Upper lobe of left lung (tissue), 6 donors: ENCODE results near the gene ARID3B. TPM values are rescaled to one million over a fixed set of nuclear protein-coding genes. Genes with fewer than 3 reads are reported as not detected.

Experiments
- ATAC-seq, 2 donors: fragments of 200-7000 bp; cut with Tn5 transposase; one replicate each; pipeline ENCODE4 v1.9.1; 2022; ENCODE audit warnings: mild to moderate bottlenecking in 2 of 2, moderate library complexity in 2 of 2; ENCODE audit not compliant: low FRiP score in 2 of 2
- DNase-seq, 2 donors: peaks; one replicate each; pipeline ENCODE4 v3.0.0-alpha.2; 2019 to 2020
- H3K27ac ChIP-seq, 4 donors: fragments of 200-600 bp; sonication (generic); one replicate each; pipeline ENCODE4 v1.5.1; 2016 to 2019
- H3K27me3 ChIP-seq, 4 donors: fragments of 200-600 bp; sonication (generic); one replicate each; pipeline ENCODE4 v1.5.1; 2017 to 2019
- H3K36me3 ChIP-seq, 4 donors: fragments of 200-600 bp; sonication (generic); one replicate each; pipeline ENCODE4 v1.5.1; 2016 to 2019
- H3K4me1 ChIP-seq, 4 donors: fragments of 200-600 bp; sonication (generic); one replicate each; pipeline ENCODE4 v1.5.1; 2018 to 2019
- H3K4me3 ChIP-seq, 4 donors: fragments of 200-600 bp; sonication (generic); one replicate each; pipeline ENCODE4 v1.5.1; 2017 to 2019; ENCODE audit warnings: mild to moderate bottlenecking in 2 of 4, moderate library complexity in 1 of 4
- H3K9me3 ChIP-seq, 4 donors: fragments of 200-600 bp; sonication (generic); one replicate each; pipeline ENCODE4 v1.5.1; 2018 to 2019
- CTCF ChIP-seq, 6 experiments: fragments of 450-650 bp in 4 of 6; fragments of 200-600 bp in 2 of 6; sonication (generic) in 2 of 6; IDR thresholded peaks; one replicate each; pipeline ENCODE4 v1.5.1; 2016 to 2019; ENCODE audit warnings: antibody characterized with exemption in 6 of 6
- EP300 ChIP-seq, 4 donors: sonication (generic); formaldehyde crosslinking; IDR thresholded peaks; one replicate each; pipeline ENCODE4 v1.5.1; 2017; ENCODE audit warnings: antibody characterized with exemption in 4 of 4, control low read depth in 2 of 4
- POLR2A ChIP-seq, 4 donors: fragments of 450-650 bp; IDR thresholded peaks; one replicate each; pipeline ENCODE4 v1.5.1; 2016 to 2017; ENCODE audit warnings: antibody characterized with exemption in 4 of 4, mild to moderate bottlenecking in 2 of 4
- POLR2AphosphoS5 ChIP-seq, 2 donors: sonication (generic); formaldehyde crosslinking; IDR thresholded peaks; one replicate each; pipeline ENCODE4 v1.5.1; 2017; ENCODE audit warnings: antibody characterized with exemption in 2 of 2
- WGBS, 2 donors: methylation state at CpG; one replicate each; pipeline ENCODE4 v1.1.5; 2017 to 2018; 5-methylcytosine and 5-hydroxymethylcytosine counted together
- total RNA-seq, 6 donors: library from RNA; depleted of rRNA in 4 of 6; stranded (reverse); fragments of >200 nt in 4 of 6; gene quantifications; one replicate each; pipeline versions ENCODE4 v1.1.0 to v1.2.1, GENCODE V29; 2016 to 2021
- donor health status: DM: no; HTN: no; CAD: no; lungs with moderate emphysema.
- donor health status: DM: no; HTN: yes; CAD: no; lungs with severe emphysema.

Gene ARID3B
- total RNA-seq, 6 donors from 2014 or later, result 11.0 to 36.7 (median 14.6) TPM

DNA sequence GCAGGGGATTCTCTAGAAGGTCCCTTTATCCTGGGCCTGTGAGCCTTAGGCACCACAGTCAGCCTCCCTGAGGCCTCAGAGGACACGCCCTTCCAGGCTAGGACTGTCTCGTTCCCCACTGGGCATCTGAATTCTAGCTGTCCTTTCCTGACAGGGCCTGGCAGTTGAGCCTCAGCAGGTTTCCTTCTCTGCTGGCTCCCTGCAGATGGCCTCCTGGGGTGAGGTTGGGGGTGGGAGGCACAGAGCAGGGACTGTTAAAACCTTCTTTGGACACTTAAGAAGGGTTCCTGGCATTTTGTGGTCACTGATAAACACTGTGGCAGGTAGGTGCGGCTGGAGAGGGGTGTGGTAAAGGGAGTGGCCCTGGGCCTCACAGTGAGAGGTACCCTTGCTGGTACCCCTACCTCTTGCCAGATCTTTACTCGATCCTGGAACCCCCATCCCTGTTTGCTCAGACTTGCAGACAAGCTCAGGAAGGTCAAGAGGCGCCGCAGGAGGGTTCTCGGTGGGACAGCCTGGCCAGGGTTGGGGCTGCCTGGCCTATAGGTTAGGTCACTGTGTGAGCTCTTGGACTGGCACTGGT is 83.1 kb downstream of the ARID3B start:
- no peaks in the 10 kb centered on the region for H3K9me3 ChIP-seq
- no peak overlapping the region for H3K4me3 ChIP-seq
- H3K27me3 ChIP-seq, result no peaks in the 10 kb centered on the region
- ATAC-seq (peak in 1 of 2 donors; percentile 58), DNase-seq (peak in 1 of 2 donors; percentile 63)
- H3K36me3 ChIP-seq, result peaks cover 81 to 100% (median 100%) of the 10 kb centered on the region in 4 donors
- no peak for TF ChIP-seq CTCF (IDR thresholded peaks at IDR 0.05)
- peak in 1 of 4 donors; percentile 8 for TF ChIP-seq POLR2A (IDR thresholded peaks at IDR 0.05)
- H3K27ac ChIP-seq, result peak overlapping the region in 3 of 4 donors; percentile 20 to 55 (median 43)
- WGBS, 2 donors, result 80 to 89% methylated on average over 4 to 6 of the region's 7 CpGs
- H3K4me1 ChIP-seq, result peaks cover 0 to 32% (median 28%) of the 10 kb centered on the region in 4 donors

DNA sequence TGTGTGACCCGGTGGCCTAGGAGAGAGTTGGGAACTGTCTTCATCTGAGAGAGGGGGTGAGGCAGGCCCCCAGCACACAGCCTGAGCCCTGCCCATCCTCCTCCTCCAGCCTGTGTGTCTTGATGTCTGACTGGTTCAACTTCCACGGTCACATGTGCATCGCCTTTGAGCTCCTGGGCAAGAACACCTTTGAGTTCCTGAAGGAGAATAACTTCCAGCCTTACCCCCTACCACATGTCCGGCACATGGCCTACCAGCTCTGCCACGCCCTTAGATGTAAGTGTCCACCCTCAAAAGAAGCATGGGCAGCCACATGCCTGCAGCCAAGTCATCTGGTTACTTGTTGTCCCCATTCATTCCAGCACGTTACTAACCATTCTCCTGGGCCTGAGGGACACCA is 84.7 kb downstream of the ARID3B start:
- H3K4me1 ChIP-seq, result peaks cover 0 to 26% (median 19%) of the 10 kb centered on the region in 4 donors
- peaks cover 71 to 100% (median 99%) of the 10 kb centered on the region in 4 donors for H3K36me3 ChIP-seq
- DNase-seq, result no peak
- no peak for TF ChIP-seq CTCF (IDR thresholded peaks at IDR 0.05)
- no peak for TF ChIP-seq POLR2AphosphoS5 (IDR thresholded peaks at IDR 0.05)
- no peak for TF ChIP-seq POLR2A (IDR thresholded peaks at IDR 0.05)
- no peak for TF ChIP-seq EP300 (IDR thresholded peaks at IDR 0.05)
- no peak for ATAC-seq
- WGBS, 2 donors, result 82 to 90% methylated on average over 6 of the region's 6 CpGs
- H3K9me3 ChIP-seq, result no peaks in the 10 kb centered on the region
- no peak overlapping the region for H3K4me3 ChIP-seq
- H3K27ac ChIP-seq, result peak overlapping the region in 1 of 4 donors; percentile 55
- H3K27me3 ChIP-seq, result no peaks in the 10 kb centered on the region

- TF ChIP-seq POLR2A (IDR thresholded peaks at IDR 0.05) (no peak), CTCF (IDR thresholded peaks at IDR 0.05) (no peak), EP300 (IDR thresholded peaks at IDR 0.05) (no peak), POLR2AphosphoS5 (IDR thresholded peaks at IDR 0.05) (no peak)
- Histone ChIP-seq H3K9me3 (no peaks in the 10 kb centered on the region), H3K4me1 (peaks cover 0 to 19% (median 14%) of the 10 kb centered on the region in 4 donors), H3K27ac (peak overlapping the region in 1 of 4 donors; percentile 38), H3K27me3 (no peaks in the 10 kb centered on the region), H3K4me3 (no peak overlapping the region), H3K36me3 (peaks cover 68 to 100% (median 99%) of the 10 kb centered on the region in 4 donors)
- DNase-seq (no peak), ATAC-seq (no peak)
- 93 to 95% methylated on average over 3 to 7 of the region's 7 CpGs for WGBS, 2 donors
Observed at GRCh38 chr15:74626336-74626735, 85.3 kb downstream of the ARID3B start.

DNA sequence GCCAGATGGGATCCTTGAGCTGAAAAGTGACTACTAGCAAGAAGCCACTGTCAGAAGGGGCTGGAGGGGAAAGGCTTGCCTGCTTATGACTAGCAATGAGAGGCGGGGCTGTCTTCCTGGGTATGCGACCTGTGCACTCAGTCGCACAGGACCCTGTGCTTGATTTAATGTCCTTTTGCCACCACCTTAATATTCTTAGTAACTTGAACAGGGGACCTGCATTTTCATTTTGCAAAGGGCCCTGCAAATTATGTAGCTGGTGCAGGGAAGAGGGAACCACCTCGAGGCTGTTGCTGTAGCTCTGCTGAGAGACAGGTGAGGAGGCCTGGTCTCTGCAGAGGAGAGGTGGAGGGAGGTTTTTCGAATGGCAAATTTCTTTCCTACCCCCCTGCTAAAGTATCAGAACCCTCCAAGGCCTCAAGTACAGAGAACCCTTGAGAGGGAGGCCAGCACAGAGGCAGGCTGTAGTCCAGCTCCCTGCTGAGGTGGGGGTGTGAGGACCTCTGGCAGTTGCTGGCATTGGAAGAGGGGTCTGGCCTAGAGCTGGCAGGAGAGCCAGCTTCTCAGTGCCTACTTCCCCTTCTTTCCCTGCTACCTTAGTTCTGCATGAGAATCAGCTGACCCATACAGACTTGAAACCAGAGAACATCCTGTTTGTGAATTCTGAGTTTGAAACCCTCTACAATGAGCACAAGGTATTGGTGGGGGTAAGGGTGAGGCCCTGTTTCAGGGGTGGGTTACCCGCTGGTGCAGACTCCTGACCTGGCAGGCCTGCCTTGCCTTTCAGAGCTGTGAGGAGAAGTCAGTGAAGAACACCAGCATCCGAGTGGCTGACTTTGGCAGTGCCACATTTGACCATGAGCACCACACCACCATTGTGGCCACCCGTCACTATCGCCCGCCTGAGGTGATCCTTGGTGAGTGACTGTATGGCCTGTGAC is 86.0 kb downstream of the ARID3B start:
- Histone ChIP-seq H3K9me3 (no peaks in the 10 kb centered on the region), H3K27ac (peak overlapping the region in 2 of 4 donors; percentile 7 to 39), H3K27me3 (no peaks in the 10 kb centered on the region), H3K4me1 (peaks cover 0 to 19% (median 13%) of the 10 kb centered on the region in 4 donors), H3K36me3 (peaks cover 61 to 99% (median 97%) of the 10 kb centered on the region in 4 donors), H3K4me3 (no peak overlapping the region)
- ATAC-seq, result no peak
- TF ChIP-seq EP300 (IDR thresholded peaks at IDR 0.05) (no peak), POLR2A (IDR thresholded peaks at IDR 0.05) (no peak), CTCF (IDR thresholded peaks at IDR 0.05) (no peak), POLR2AphosphoS5 (IDR thresholded peaks at IDR 0.05) (no peak)
- 83 to 88% methylated on average over 8 to 10 of the region's 10 CpGs for WGBS, 2 donors
- DNase-seq, result no peak
